H1 (cell line): ENCODE results near the gene DDX51. TPM values are rescaled to one million over a fixed set of nuclear protein-coding genes. Genes with fewer than 3 reads are reported as not detected.

Source experiments
- CTCF ChIA-PET: fragments of 300-600 bp; sonication (Branson Sonifier 250); formaldehyde crosslinking; loops from one replicate; lab custom pipeline; 2021; ENCODE audit not compliant: partially characterized antibody; lab: Charles Lee
- POLR2A ChIA-PET: fragments of 300-600 bp; sonication (Branson Sonifier 250); formaldehyde crosslinking; loops from one replicate; lab custom pipeline; 2021; ENCODE audit warnings: inconsistent platforms; ENCODE audit not compliant: partially characterized antibody; lab: Charles Lee
- DNase-seq, 2 experiments: peaks; one replicate each; pipeline versions ENCODE4 v3.0.0 to v3.0.0-alpha.2; 2010 to 2022; ENCODE audit warnings: low spot score in 2 of 2, low read depth in 1 of 2, mixed read lengths in 1 of 2
- FAIRE-seq: peaks from 2 replicates; lab custom pipeline; 2011; peaks lifted over from hg19 to GRCh38; lab: Jason Lieb, UNC
- H2AFZ ChIP-seq: 2 replicates; pipeline ENCODE4 v1.8.1; 2012; ENCODE audit warnings: low read length, inconsistent platforms
- H2AK5ac ChIP-seq: 2 replicates; pipeline ENCODE4 v1.6.1; 2013; ENCODE audit warnings: low read depth, low read length
- H2BK120ac ChIP-seq: replicated peaks from 2 replicates; pipeline ENCODE3; 2013; ENCODE audit warnings: low read depth, low read length, inconsistent platforms
- H2BK12ac ChIP-seq: 2 replicates; pipeline ENCODE4 v1.6.1; 2013; ENCODE audit warnings: low read depth, low read length
- H2BK15ac ChIP-seq: 2 replicates; pipeline ENCODE4 v1.6.1; 2013; ENCODE audit warnings: low read length
- H2BK20ac ChIP-seq: 2 replicates; pipeline ENCODE4 v1.6.1; 2013; ENCODE audit warnings: low read length
- H2BK5ac ChIP-seq: 2 replicates; pipeline ENCODE4 v1.6.1; 2013; ENCODE audit warnings: low read depth, low read length
- H3K14ac ChIP-seq: 2 replicates; pipeline ENCODE4 v1.6.1; 2013; ENCODE audit warnings: inconsistent platforms; ENCODE audit not compliant: insufficient read length
- H3K18ac ChIP-seq: 2 replicates; pipeline ENCODE4 v1.6.1; 2013; ENCODE audit warnings: low read length; ENCODE audit errors: extremely low read depth
- H3K23ac ChIP-seq: 2 replicates; pipeline ENCODE4 v1.6.1; 2013; ENCODE audit warnings: inconsistent platforms; ENCODE audit not compliant: insufficient read length
- H3K23me2 ChIP-seq: 2 replicates; pipeline ENCODE4 v1.6.1; 2013; ENCODE audit warnings: low read depth, low read length
- H3K27ac ChIP-seq: 2 replicates; pipeline ENCODE4 v1.6.1; 2011; ENCODE audit warnings: low read depth, low read length, inconsistent platforms
- H3K27me3 ChIP-seq, 4 experiments: replicated peaks in 1 of 4; 1 replicate in 1 of 4; 2 replicates in 3 of 4; pipeline versions ENCODE4 v1.6.1 to v1.8.1; 2011 to 2013; ENCODE audit warnings: low read length in 3 of 4, mild to moderate bottlenecking in 3 of 4, inconsistent platforms in 2 of 4, mixed read lengths in 2 of 4, moderate library complexity in 1 of 4; ENCODE audit not compliant: control insufficient read depth in 3 of 4, insufficient read depth in 3 of 4; ENCODE audit errors: extremely low read depth in 1 of 4
- H3K36me3 ChIP-seq, 4 experiments: 2 replicates each; pipeline versions ENCODE4 v1.6.1 to v1.8.1; 2011 to 2013; ENCODE audit warnings: mild to moderate bottlenecking in 4 of 4, low read length in 3 of 4, moderate library complexity in 2 of 4, control low read depth in 1 of 4, inconsistent platforms in 1 of 4; ENCODE audit not compliant: insufficient read depth in 4 of 4, control insufficient read depth in 2 of 4
- H3K4ac ChIP-seq: replicated peaks from 2 replicates; pipeline ENCODE3; 2013; ENCODE audit warnings: low read length, low read depth, mixed read lengths, inconsistent platforms; ENCODE audit not compliant: insufficient read length
- H3K4me1 ChIP-seq, 4 experiments: replicated peaks in 1 of 4; 1 replicate in 1 of 4; 2 replicates in 3 of 4; pipeline versions ENCODE4 v1.6.1 to v1.8.1; 2011 to 2013; ENCODE audit warnings: low read length in 3 of 4, inconsistent platforms in 2 of 4, mixed read lengths in 1 of 4; ENCODE audit not compliant: insufficient read depth in 4 of 4, control insufficient read depth in 3 of 4
- H3K4me2 ChIP-seq, 2 experiments: 2 replicates each; pipeline versions ENCODE4 v1.6.1 to v1.8.1; 2011 to 2013; ENCODE audit warnings: low read depth in 2 of 2, low read length in 2 of 2, control low read depth in 1 of 2, inconsistent platforms in 1 of 2, mild to moderate bottlenecking in 1 of 2; ENCODE audit not compliant: insufficient read depth in 1 of 2
- H3K4me3 ChIP-seq, 4 experiments: fragments of 200-600, 300-600 bp in 1 of 4; sonication (generic), shearing (Covaris generic), sonication (Bioruptor Twin) in 1 of 4; 2 replicates each; pipeline versions ENCODE4 v1.5.1 to v1.8.1; 2011 to 2016; ENCODE audit warnings: low read length in 4 of 4, low read depth in 3 of 4, control low read depth in 2 of 4, inconsistent platforms in 2 of 4, mild to moderate bottlenecking in 2 of 4, mixed read lengths in 1 of 4, moderate library complexity in 1 of 4; ENCODE audit not compliant: insufficient read depth in 2 of 4; ENCODE audit errors: extremely low read depth in 1 of 4
- H3K56ac ChIP-seq: replicated peaks from 2 replicates; pipeline ENCODE3; 2013; ENCODE audit warnings: low read depth, mild to moderate bottlenecking, mixed read lengths, low read length, inconsistent platforms; ENCODE audit not compliant: insufficient read length
- H3K79me1 ChIP-seq: 2 replicates; pipeline ENCODE4 v1.6.1; 2013; ENCODE audit warnings: low read depth, low read length, control low read depth
- H3K79me2 ChIP-seq, 2 experiments: 2 replicates each; pipeline versions ENCODE4 v1.6.1 to v1.8.1; 2012 to 2013; ENCODE audit warnings: low read length in 2 of 2, mild to moderate bottlenecking in 2 of 2, inconsistent platforms in 1 of 2; ENCODE audit not compliant: insufficient read depth in 2 of 2, control insufficient read depth in 1 of 2
- H3K9ac ChIP-seq, 4 experiments: replicated peaks in 1 of 4; 1 replicate in 1 of 4; 2 replicates in 3 of 4; pipeline versions ENCODE4 v1.6.1 to v1.8.1; 2011 to 2013; ENCODE audit warnings: low read depth in 3 of 4, low read length in 3 of 4, control low read depth in 2 of 4, mild to moderate bottlenecking in 2 of 4, moderate library complexity in 2 of 4, inconsistent platforms in 1 of 4; ENCODE audit errors: extremely low read depth in 1 of 4
- H3K9me3 ChIP-seq, 2 experiments: 2 replicates each; pipeline versions ENCODE4 v1.6.1 to v1.8.1; 2012 to 2013; ENCODE audit warnings: mild to moderate bottlenecking in 2 of 2, moderate library complexity in 2 of 2, control low read depth in 1 of 2, inconsistent platforms in 1 of 2, low read depth in 1 of 2, low read length in 1 of 2, mixed read lengths in 1 of 2; ENCODE audit not compliant: insufficient read depth in 2 of 2
- H4K20me1 ChIP-seq, 2 experiments: replicated peaks in 1 of 2; 2 replicates each; pipeline versions ENCODE3 to v1.8.1; 2011 to 2013; ENCODE audit warnings: inconsistent platforms in 2 of 2, low read length in 2 of 2, mild to moderate bottlenecking in 1 of 2; ENCODE audit not compliant: insufficient read depth in 2 of 2, control insufficient read depth in 1 of 2
- H4K5ac ChIP-seq: 2 replicates; pipeline ENCODE4 v1.6.1; 2013; ENCODE audit warnings: low read length, low read depth, mixed read lengths, inconsistent platforms; ENCODE audit not compliant: insufficient read length
- H4K8ac ChIP-seq: 2 replicates; pipeline ENCODE4 v1.8.0; 2013; ENCODE audit warnings: mild to moderate bottlenecking, moderate library complexity, low read length, inconsistent platforms; ENCODE audit not compliant: insufficient read depth; ENCODE audit errors: extremely low read depth
- H4K91ac ChIP-seq: replicated peaks from 2 replicates; pipeline ENCODE3; 2013; ENCODE audit warnings: low read length, mixed read lengths, inconsistent platforms; ENCODE audit not compliant: insufficient read length
- BCL11A ChIP-seq, 2 experiments: IDR thresholded peaks; one replicate each; pipeline ENCODE4 v1.6.1; 2011; ENCODE audit warnings: low read depth in 2 of 2, low read length in 2 of 2, mild to moderate bottlenecking in 2 of 2
- E2F6 ChIP-seq: IDR thresholded peaks from 2 replicates; pipeline ENCODE4 v1.6.1; 2012; ENCODE audit warnings: inconsistent platforms
- EGR1 ChIP-seq: IDR thresholded peaks from 2 replicates; pipeline ENCODE4 v1.6.1; 2011; ENCODE audit warnings: low read depth, low read length, borderline replicate concordance
- HDAC2 ChIP-seq, 2 experiments: fragments of 300-600 bp in 1 of 2; sonication (generic) in 1 of 2; IDR thresholded peaks; 2 replicates each; pipeline ENCODE4 v1.6.1; 2011 to 2012; ENCODE audit warnings: low read depth in 2 of 2, low read length in 2 of 2, mild to moderate bottlenecking in 2 of 2, moderate library complexity in 2 of 2, borderline replicate concordance in 1 of 2, inconsistent platforms in 1 of 2
- JUN ChIP-seq: IDR thresholded peaks from 2 replicates; pipeline ENCODE4 v1.6.1; 2011; ENCODE audit warnings: low read depth, mild to moderate bottlenecking, improper control_type of control experiment, low read length
- MAFK ChIP-seq: IDR thresholded peaks from 2 replicates; pipeline ENCODE4 v1.6.1; 2012; ENCODE audit warnings: low read depth, mild to moderate bottlenecking, improper control_type of control experiment, low read length
- NANOG ChIP-seq: IDR thresholded peaks from 2 replicates; pipeline ENCODE4 v1.6.1; 2011; ENCODE audit warnings: low read length, low read depth, mild to moderate bottlenecking, inconsistent platforms; ENCODE audit not compliant: insufficient read depth, poor library complexity, severe bottlenecking
- SIRT6 ChIP-seq: IDR thresholded peaks from one replicate; pipeline ENCODE4 v1.7.1; 2012; ENCODE audit warnings: low read length, inconsistent platforms
- SIX5 ChIP-seq: IDR thresholded peaks from 2 replicates; pipeline ENCODE4 v1.6.1; 2011; ENCODE audit warnings: mild to moderate bottlenecking, low read depth, low read length
- TAF1 ChIP-seq: IDR thresholded peaks from 2 replicates; pipeline ENCODE4 v1.6.1; 2011; ENCODE audit warnings: mild to moderate bottlenecking, low read depth, low read length
- WGBS, 2 experiments: shearing (Covaris generic) in 1 of 2; methylation state at CpG; one replicate each; pipeline versions ENCODE4 v1.1.6 to v1.1.7; 2013 to 2015; ENCODE audit warnings: low lambda C conversion rate in 2 of 2, mixed read lengths in 2 of 2, inconsistent platforms in 1 of 2, low coverage in 1 of 2, missing lambda C conversion rate in 1 of 2; ENCODE audit not compliant: insufficient replicate concordance in 2 of 2, insufficient coverage in 1 of 2, insufficient read length in 1 of 2; ENCODE audit errors: extremely low coverage in 1 of 2, missing lambda C conversion rate in 1 of 2; 5-methylcytosine and 5-hydroxymethylcytosine counted together
- polyA plus RNA-seq, 7 experiments: library from polyadenylated mRNA; depleted of rRNA in 3 of 7; stranded (reverse) in 5 of 7; unstranded in 2 of 7; fragments of >200 nt in 5 of 7; fragments of 200-250 nt in 2 of 7; gene quantifications; 1 replicate in 5 of 7; 2 replicates in 1 of 7; 4 replicates in 1 of 7; pipeline versions ENCODE4 v1.2.1 to v1.2.3, GENCODE V29; 2011 to 2013; ENCODE audit warnings: missing spikeins in 2 of 7, mixed read lengths in 2 of 7
- total RNA-seq: library from RNA; stranded (reverse); fragmentation: NEBNext Ultra II Directional; extraction: Animal tissue kit (Norgen Biotek cat#: 25700); gene quantifications from 2 replicates; pipeline ENCODE4 v1.2.1, GENCODE V29; 2021

Gene DDX51
- total and polyA plus RNA-seq, 2 of the 8 experiments (the other 6 are each of a cell fraction or from before 2014, with no cell fraction given) = 11.2 to 24.4 TPM

GRCh38 chr12:132174015-132174838 lies 30.1 kb upstream of the DDX51 start:
- no peak overlapping the region for H2BK120ac ChIP-seq
- no peak overlapping the region for H3K4ac ChIP-seq
- no peak overlapping the region for H3K56ac ChIP-seq
- no peaks in the 10 kb centered on the region for H3K79me2 ChIP-seq
- CTCF ChIA-PET = interaction anchor here (0.8 to 1.3 kb wide), 4 partner anchors 8 to 240 kb away, joined by 3 to 4 read pairs (median 4); no protein-coding TSS in a partner anchor
- H4K8ac ChIP-seq = no peak overlapping the region; the same call in 1 of the 2 replicates
- no peak overlapping the region for H3K23ac ChIP-seq
- no peak overlapping the region for H4K91ac ChIP-seq
- peaks cover 0 to 1% of the 10 kb centered on the region in 2 experiments for H4K20me1 ChIP-seq
- no peaks in the 10 kb centered on the region for H3K36me3 ChIP-seq
- H4K5ac ChIP-seq = no peak overlapping the region
- H2BK5ac ChIP-seq = no peak overlapping the region
- H3K18ac ChIP-seq = no peak overlapping the region
- POLR2A ChIA-PET = interaction anchor here (2.0 kb wide), 1 partner anchor 12 kb away, joined by 10 read pairs; no protein-coding TSS in a partner anchor
- H3K14ac ChIP-seq = no peak overlapping the region
- FAIRE-seq = no peak
- no peak for DNase-seq
- no peaks in the 10 kb centered on the region for H3K79me1 ChIP-seq
- no peak overlapping the region for H2BK12ac ChIP-seq
- 84% methylated on average over 22 of the region's 30 CpGs; no CpG with 5 or more reads in 1 of the 2 experiments for WGBS, 2 experiments
- H2AFZ ChIP-seq = no peak overlapping the region
- H2BK15ac ChIP-seq = no peak overlapping the region
- H3K23me2 ChIP-seq = no peaks in the 10 kb centered on the region
- no peak overlapping the region for H3K4me2 ChIP-seq
- peaks cover 0 to 18% (median 15%) of the 10 kb centered on the region in 4 experiments; a peak in 4 of 7 replicates for H3K27me3 ChIP-seq
- no peak overlapping the region for H3K4me3 ChIP-seq
- H2BK20ac ChIP-seq = no peak overlapping the region
- no peak overlapping the region for H3K27ac ChIP-seq
- 0 out of 7 replicates have a peak, but pooled peaks cover 0 to 2% (median 0%) of the 10 kb centered on the region in 4 experiments for H3K4me1 ChIP-seq
- no peak overlapping the region for H3K9ac ChIP-seq
- no peak overlapping the region for H2AK5ac ChIP-seq
- H3K9me3 ChIP-seq = no peaks in the 10 kb centered on the region
- TF ChIP-seq BCL11A (IDR thresholded peaks at IDR 0.05; ENCODE audit: low read depth in 2 of 2, low read length in 2 of 2) (no peak), SIRT6 (no peak), SIX5 (no peak), MAFK (no peak), E2F6 (no peak), NANOG (no peak), HDAC2 (IDR thresholded peaks at IDR 0.05; ENCODE audit: borderline replicate concordance in 1 of 2, low read depth in 2 of 2, low read length in 2 of 2) (no peak), JUN (no peak), TAF1 (no peak), EGR1 (no peak)
